OCI-LY1 (cell line): Measurements from ENCODE around the gene SASS6.

Experiments
- H2AFZ ChIP-seq: fragments of 200-600 bp; sonication (generic), shearing (Covaris generic); 2 replicates; pipeline ENCODE4 v1.6.0; 2014; ENCODE audit warnings: antibody characterized with exemption, mild to moderate bottlenecking, low read length
- H3F3A ChIP-seq: fragments of 200-600 bp; sonication (generic), shearing (Covaris generic); 2 replicates; pipeline ENCODE4 v1.6.0; 2014; ENCODE audit warnings: mild to moderate bottlenecking, antibody characterized with exemption, low read length, moderate library complexity; ENCODE audit not compliant: insufficient read depth
- H3K27ac ChIP-seq: fragments of 200-600 bp; sonication (generic); 2 replicates; pipeline ENCODE4 v1.5.1; 2014; ENCODE audit warnings: low read length, mixed run types, mild to moderate bottlenecking, low read depth; ENCODE audit not compliant: poor library complexity, severe bottlenecking
- H3K27me3 ChIP-seq: fragments of 200-600 bp; sonication (generic); 2 replicates; pipeline ENCODE4 v1.6.0; 2014; ENCODE audit warnings: antibody characterized with exemption, mild to moderate bottlenecking, low read length, moderate library complexity; ENCODE audit not compliant: insufficient read depth
- H3K36me3 ChIP-seq: fragments of 200-600 bp; sonication (generic); 2 replicates; pipeline ENCODE4 v1.6.1; 2014; ENCODE audit warnings: mild to moderate bottlenecking, antibody characterized with exemption, low read length, moderate library complexity, mixed read lengths; ENCODE audit not compliant: insufficient read depth
- H3K4me1 ChIP-seq: fragments of 200-600 bp; sonication (generic); 2 replicates; pipeline ENCODE4 v1.5.1; 2014; ENCODE audit warnings: mild to moderate bottlenecking, low read length, moderate library complexity; ENCODE audit not compliant: insufficient read depth, severe bottlenecking
- H3K4me2 ChIP-seq: fragments of 200-600 bp; sonication (generic), shearing (Covaris generic); 2 replicates; pipeline ENCODE4 v1.6.1; 2014; ENCODE audit warnings: low read length
- H3K4me3 ChIP-seq: fragments of 200-600 bp; sonication (generic); 2 replicates; pipeline ENCODE4 v1.5.1; 2014; ENCODE audit warnings: low read length, low read depth, mild to moderate bottlenecking, mixed read lengths; ENCODE audit not compliant: poor library complexity, severe bottlenecking
- H3K79me2 ChIP-seq: fragments of 200-600 bp; shearing (Covaris generic); 2 replicates; pipeline ENCODE4 v1.6.1; 2016; ENCODE audit warnings: mixed run types, low read length, mixed read lengths; ENCODE audit not compliant: insufficient read depth
- H3K9ac ChIP-seq: fragments of 200-600 bp; sonication (generic), shearing (Covaris generic); 2 replicates; pipeline ENCODE4 v1.6.1; 2014; ENCODE audit warnings: mild to moderate bottlenecking, low read length, mixed read lengths
- H3K9me2 ChIP-seq: fragments of 200-600 bp; sonication (generic), shearing (Covaris generic); 2 replicates; pipeline ENCODE4 v1.6.1; 2014; ENCODE audit warnings: low read depth, mild to moderate bottlenecking, low read length, mixed read lengths
- H3K9me3 ChIP-seq: fragments of 200-600 bp; shearing (Covaris generic); 2 replicates; pipeline ENCODE4 v1.6.1; 2014; ENCODE audit warnings: low read length, mixed read lengths
- H4K20me1 ChIP-seq: fragments of 200-600 bp; sonication (generic), shearing (Covaris generic); 2 replicates; pipeline ENCODE4 v1.6.0; 2016; ENCODE audit warnings: mild to moderate bottlenecking, low read length; ENCODE audit not compliant: insufficient read depth
- CTCF ChIP-seq: fragments of 200-600 bp; sonication (generic), shearing (Covaris generic); IDR thresholded peaks from 2 replicates; pipeline ENCODE4 v1.5.1; 2017; ENCODE audit warnings: mild to moderate bottlenecking, antibody characterized with exemption, low read length, moderate library complexity, mixed read lengths
- EZH2 ChIP-seq: fragments of 200-600 bp; sonication (generic), shearing (Covaris generic); IDR thresholded peaks from 2 replicates; pipeline ENCODE4 v1.8.0; 2017; ENCODE audit warnings: borderline replicate concordance, mixed run types, mild to moderate bottlenecking, antibody characterized with exemption, low read length, moderate library complexity, mixed read lengths

Gene SASS6

GRCh38 chr1:100053727-100054126 is 79.0 kb downstream of the SASS6 start:
- Histone ChIP-seq H3K9me3 (no peaks in the 10 kb centered on the region), H3K9ac (no peak overlapping the region), H3K36me3 (peaks cover 43% of the 10 kb centered on the region; the same call in 1 of the 2 replicates), H3K4me3 (no peak overlapping the region), H3K27me3 (no peaks in the 10 kb centered on the region), H3K4me2 (no peak overlapping the region), H3F3A (no peaks in the 10 kb centered on the region), H4K20me1 (no peaks in the 10 kb centered on the region), H3K4me1 (peaks cover 13% of the 10 kb centered on the region), H3K79me2 (peaks cover 35% of the 10 kb centered on the region), H3K27ac (no peak overlapping the region), H2AFZ (no peak overlapping the region), H3K9me2 (no peaks in the 10 kb centered on the region)
- TF ChIP-seq EZH2 (no peak), CTCF (no peak)

- H3K4me1 ChIP-seq = peaks cover 17% of the 10 kb centered on the region
- H3K79me2 ChIP-seq = peaks cover 41% of the 10 kb centered on the region
- H3K9ac ChIP-seq = no peak overlapping the region
- no peak for TF ChIP-seq EZH2
- TF ChIP-seq CTCF = no peak
- no peaks in the 10 kb centered on the region for H4K20me1 ChIP-seq
- no peaks in the 10 kb centered on the region for H3K9me3 ChIP-seq
- H3K27me3 ChIP-seq = no peaks in the 10 kb centered on the region
- H3K4me2 ChIP-seq = no peak overlapping the region
- no peaks in the 10 kb centered on the region for H3F3A ChIP-seq
- no peak overlapping the region for H3K27ac ChIP-seq
- no peaks in the 10 kb centered on the region for H3K9me2 ChIP-seq
- H2AFZ ChIP-seq = no peak overlapping the region
- H3K4me3 ChIP-seq = no peak overlapping the region
- H3K36me3 ChIP-seq = peaks cover 37% of the 10 kb centered on the region; the same call in 1 of the 2 replicates
These were observed 79.6 kb downstream of the SASS6 start for GRCh38 chr1:100053119-100053518.

DNA sequence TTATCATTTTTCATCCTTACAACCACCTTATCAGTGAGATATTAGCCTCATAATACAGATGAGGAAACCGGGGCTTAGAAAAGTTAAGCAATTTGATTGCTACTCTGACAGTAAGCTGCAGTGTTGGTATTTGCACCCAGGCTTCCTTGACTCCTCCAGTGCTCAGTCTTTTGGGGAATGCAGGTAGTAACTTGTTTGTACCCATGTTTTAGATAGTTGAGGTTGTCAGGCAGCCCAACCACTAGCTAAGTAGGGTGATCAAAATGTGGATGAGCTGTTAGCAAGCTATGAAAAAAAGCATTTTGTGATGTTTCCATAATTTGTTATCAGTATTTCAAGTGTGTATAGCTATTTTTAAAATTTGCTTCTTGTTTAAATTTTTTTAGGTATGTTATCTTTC is 80.8 kb downstream of the SASS6 start:
- Histone ChIP-seq H3K4me1 (peaks cover 21% of the 10 kb centered on the region), H3K27me3 (no peaks in the 10 kb centered on the region), H3K79me2 (peaks cover 53% of the 10 kb centered on the region), H4K20me1 (no peaks in the 10 kb centered on the region), H3F3A (no peaks in the 10 kb centered on the region), H3K9me3 (no peaks in the 10 kb centered on the region), H2AFZ (no peak overlapping the region), H3K4me2 (no peak overlapping the region), H3K36me3 (peaks cover 31% of the 10 kb centered on the region; the same call in 1 of the 2 replicates), H3K27ac (no peak overlapping the region), H3K9me2 (no peaks in the 10 kb centered on the region), H3K9ac (no peak overlapping the region), H3K4me3 (no peak overlapping the region)
- TF ChIP-seq CTCF (no peak), EZH2 (no peak)
